Colonic mucosa (tissue), 4 donors: ENCODE results near the gene C17orf100. TPM values are rescaled to one million over a fixed set of nuclear protein-coding genes. Genes with fewer than 3 reads are reported as not detected.

Experiments used
- DNase-seq: peaks from one replicate; pipeline ENCODE4 v3.0.0-alpha.2; 2020
- H3K27ac ChIP-seq: fragments of 200-600 bp; one replicate; pipeline ENCODE4 v1.8.0; 2021
- H3K27me3 ChIP-seq: fragments of 200-600 bp; one replicate; pipeline ENCODE4 v1.8.0; 2021
- H3K36me3 ChIP-seq: fragments of 200-600 bp; one replicate; pipeline ENCODE4 v1.8.0; 2021
- H3K4me1 ChIP-seq: fragments of 200-600 bp; one replicate; pipeline ENCODE4 v1.8.0; 2021; ENCODE audit warnings: mild to moderate bottlenecking
- H3K4me3 ChIP-seq: fragments of 200-600 bp; one replicate; pipeline ENCODE4 v1.8.0; 2021
- H3K9ac ChIP-seq, 2 donors: one replicate each; pipeline ENCODE4 v1.7.0; 2013; ENCODE audit warnings: control low read depth in 2 of 2, low read depth in 2 of 2, low read length in 2 of 2
- H3K9me3 ChIP-seq: fragments of 200-600 bp; one replicate; pipeline ENCODE4 v1.8.0; 2021
- CTCF ChIP-seq: fragments of 200-600 bp; IDR thresholded peaks from one replicate; pipeline ENCODE4 v1.8.0; 2022; ENCODE audit warnings: antibody characterized with exemption, mild to moderate bottlenecking
- intact Hi-C: fragments of 100-400 bp; cut with DNase I; formaldehyde crosslinking; loops from one replicate; pipeline ENCODE4 v1.14.1; 2022
- total RNA-seq, 2 donors: library from RNA; stranded (reverse); fragmentation: NEBNext Ultra II Directional in 1 of 2; extraction: Animal tissue kit (Norgen Biotek cat#: 25700) in 1 of 2; gene quantifications; one replicate each; pipeline ENCODE4 v1.2.1, GENCODE V29; 2021
- donor health status: healthy.
- donor health status: DM: no; HTN: no; CAD: no.
- donor health status: DM: no; HTN: no; CAD: no.

C17orf100 gene
- total RNA-seq, 2 donors from 2014 or later, result 1.5 to 1.9 TPM

GRCh38 chr17:6632530-6632929 is 19.0 kb upstream of the C17orf100 start:
- no peak for TF ChIP-seq CTCF
- no peak overlapping the region for H3K9ac ChIP-seq
- no peaks in the 10 kb centered on the region for H3K36me3 ChIP-seq
- DNase-seq, result no peak
- no peak overlapping the region for H3K27ac ChIP-seq
- intact Hi-C loops, result loop anchor here (10.0 kb wide), 1 partner anchor 58 kb away; no protein-coding TSS in a partner anchor
- no peaks in the 10 kb centered on the region for H3K27me3 ChIP-seq
- no peak overlapping the region for H3K4me3 ChIP-seq
- H3K4me1 ChIP-seq, result no peaks in the 10 kb centered on the region
- no peaks in the 10 kb centered on the region for H3K9me3 ChIP-seq

GRCh38 chr17:6633263-6633662 is 18.3 kb upstream of the C17orf100 start:
- no peak for TF ChIP-seq CTCF
- no peaks in the 10 kb centered on the region for H3K9me3 ChIP-seq
- H3K4me3 ChIP-seq, result no peak overlapping the region
- no peaks in the 10 kb centered on the region for H3K36me3 ChIP-seq
- no peak for DNase-seq
- H3K27ac ChIP-seq, result no peak overlapping the region
- intact Hi-C loops, result loop anchor here (10.0 kb wide), 1 partner anchor 58 kb away; no protein-coding TSS in a partner anchor
- no peaks in the 10 kb centered on the region for H3K4me1 ChIP-seq
- H3K9ac ChIP-seq, result no peak overlapping the region
- H3K27me3 ChIP-seq, result no peaks in the 10 kb centered on the region

GRCh38 chr17:6636105-6636504 is 15.5 kb upstream of the C17orf100 start:
- peaks cover 9% of the 10 kb centered on the region for H3K4me1 ChIP-seq
- no peaks in the 10 kb centered on the region for H3K27me3 ChIP-seq
- H3K9ac ChIP-seq, result no peak overlapping the region
- no peak overlapping the region for H3K27ac ChIP-seq
- TF ChIP-seq CTCF, result no peak
- intact Hi-C loops, result loop anchor here (10.0 kb wide), 1 partner anchor 61 kb away; no protein-coding TSS in a partner anchor
- H3K36me3 ChIP-seq, result no peaks in the 10 kb centered on the region
- no peak for DNase-seq
- no peaks in the 10 kb centered on the region for H3K9me3 ChIP-seq
- no peak overlapping the region for H3K4me3 ChIP-seq

- no peaks in the 10 kb centered on the region for H3K36me3 ChIP-seq
- intact Hi-C loops, result loop anchor here (10.0 kb wide), 1 partner anchor 62 kb away; no protein-coding TSS in a partner anchor
Measured at GRCh38 chr17:6636616-6637457, 14.7 kb upstream of the C17orf100 start.

GRCh38 chr17:6637458-6637840 is 14.1 kb upstream of the C17orf100 start:
- no peak overlapping the region for H3K9ac ChIP-seq

More at GRCh38 chr17:6636616-6637457, 14.7 kb upstream of the C17orf100 start:
- no peak for DNase-seq
- Histone ChIP-seq H3K9me3 (no peaks in the 10 kb centered on the region), H3K4me3 (no peak overlapping the region), H3K27me3 (no peaks in the 10 kb centered on the region), H3K9ac (no peak overlapping the region), H3K27ac (no peak overlapping the region), H3K4me1 (peaks cover 9% of the 10 kb centered on the region)
- TF ChIP-seq CTCF, result no peak

More at GRCh38 chr17:6637458-6637840, 14.1 kb upstream of the C17orf100 start:
- no peak overlapping the region for H3K27ac ChIP-seq
- no peaks in the 10 kb centered on the region for H3K27me3 ChIP-seq
- intact Hi-C loops, result loop anchor here (10.0 kb wide), 1 partner anchor 63 kb away; no protein-coding TSS in a partner anchor
- H3K4me1 ChIP-seq, result peaks cover 9% of the 10 kb centered on the region
- H3K9me3 ChIP-seq, result no peaks in the 10 kb centered on the region
- DNase-seq, result no peak
- TF ChIP-seq CTCF, result no peak
- H3K4me3 ChIP-seq, result no peak overlapping the region
- no peaks in the 10 kb centered on the region for H3K36me3 ChIP-seq
